GM21381 (cell line): ENCODE results near the gene FTH1.

Experiments
- ATAC-seq: cut with Tn5 transposase; IDR thresholded peaks from one replicate; pipeline ENCODE4 v1.9.1; 2021; ENCODE audit warnings: mild to moderate bottlenecking, moderate library complexity; ENCODE audit not compliant: unreplicated experiment

FTH1 gene

DNA sequence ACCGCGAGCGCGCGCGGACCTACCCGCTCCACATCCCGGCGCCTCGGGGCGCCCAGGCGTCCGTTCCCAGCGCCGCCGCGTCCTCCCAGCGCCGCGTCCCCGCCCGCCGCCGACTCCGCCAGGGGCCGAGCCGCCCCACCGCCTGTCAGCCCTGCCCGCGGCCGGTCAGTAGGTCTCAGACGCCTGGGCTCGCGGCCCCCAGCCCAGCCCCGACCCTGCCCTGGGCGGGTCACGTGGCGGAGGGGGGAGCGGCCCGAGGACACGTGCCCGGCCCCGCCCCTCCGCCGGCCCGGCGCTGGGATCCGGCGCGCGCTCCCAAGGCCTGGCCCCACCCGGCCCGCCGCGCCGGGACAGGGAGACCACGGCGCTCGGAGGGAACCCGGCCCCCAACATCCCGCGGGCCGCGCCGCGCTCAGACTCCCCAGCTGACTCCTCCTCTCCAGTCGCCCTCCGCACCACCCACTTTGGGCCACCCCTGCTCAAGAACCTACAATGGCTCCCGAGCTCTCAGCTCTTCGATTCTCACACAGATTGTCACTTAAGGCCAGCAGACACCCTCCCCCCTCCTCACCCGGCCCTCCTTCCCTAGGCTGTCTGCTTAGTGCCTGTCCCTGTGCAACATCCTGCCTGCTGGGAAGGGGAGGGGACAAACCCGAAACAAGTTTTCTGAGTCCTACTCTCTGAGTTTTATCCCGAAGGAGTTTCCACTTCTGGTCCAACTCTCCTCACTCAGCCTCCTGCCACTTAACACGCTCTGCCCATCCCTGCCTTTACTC, 49.9 kb downstream of the FTH1 start, which contains the start of gene RAB3IL1:
TSS of gene RAB3IL1 (minus strand) at position 233 of the 776 bp plus-strand sequence. CDS start at position 34, 199 bp downstream.
- no peak for ATAC-seq

DNA sequence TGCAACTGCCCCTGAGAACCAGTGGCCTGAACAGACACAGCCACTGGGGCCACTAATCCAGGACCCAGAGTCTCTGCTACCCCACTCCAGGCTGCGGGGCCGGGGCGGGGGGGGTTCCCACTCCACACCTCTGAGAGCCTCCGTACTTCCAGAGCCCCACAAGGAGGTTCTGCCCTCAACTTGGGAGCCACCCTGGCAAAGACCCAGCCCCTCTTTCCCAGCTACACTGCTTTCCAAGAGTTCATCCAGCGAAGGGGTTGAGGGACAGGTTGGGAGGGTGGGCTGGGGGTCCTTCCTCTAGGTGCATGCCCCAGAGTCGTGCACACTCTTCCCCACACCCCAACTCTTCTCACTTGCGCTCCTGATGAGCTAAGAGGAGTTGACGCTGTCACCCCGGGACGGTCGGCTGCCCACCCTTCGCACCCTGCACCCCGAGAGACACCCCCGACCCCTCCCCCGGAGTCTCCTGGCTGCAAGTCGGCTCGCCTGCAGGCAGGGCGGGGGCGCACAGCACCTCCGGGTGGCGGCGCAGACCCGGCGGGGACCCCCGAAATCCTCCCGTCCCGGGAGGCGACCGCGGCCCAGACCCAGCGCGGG, 50.6 kb downstream of the FTH1 start:
- ATAC-seq, result no peak

DNA sequence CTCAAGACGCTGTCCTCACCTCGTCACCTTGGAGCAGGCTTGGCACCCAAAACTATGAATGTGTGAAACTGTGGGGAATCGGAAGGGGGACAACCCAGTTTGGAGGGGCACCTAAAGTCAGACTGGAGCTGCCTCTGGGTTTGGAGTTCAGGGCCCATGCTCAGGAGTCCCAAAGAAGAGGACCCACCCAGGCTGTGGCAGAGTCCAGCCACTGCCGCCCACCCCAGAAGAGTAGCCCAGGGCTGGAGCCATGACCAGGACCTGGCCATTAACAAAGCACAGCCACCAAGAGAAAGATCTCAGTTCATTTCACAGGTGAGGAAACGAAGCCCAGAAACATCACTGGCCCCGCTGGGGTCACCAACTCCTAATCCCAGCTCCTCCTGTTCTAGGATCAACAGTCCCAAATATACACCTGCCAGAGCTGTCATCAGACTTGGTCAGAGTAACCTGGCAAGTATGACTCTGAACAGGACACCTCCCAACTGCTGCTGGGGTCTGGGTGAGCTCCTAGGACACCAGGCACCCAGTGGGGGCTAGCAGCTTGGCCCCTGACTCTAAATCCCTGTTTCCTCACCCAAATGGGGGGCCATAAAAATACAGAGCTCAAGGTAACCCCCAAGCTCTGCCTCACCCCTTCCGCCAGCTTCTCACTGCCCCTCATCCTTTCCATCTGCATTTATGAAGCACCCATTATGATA, 52.8 kb downstream of the FTH1 start:
- no peak for ATAC-seq
